A549 (cell line): ENCODE measurements around the gene SHBG.

Experiments
- CEBPB ChIP-seq, 2 experiments: fragments of >200 bp in 1 of 2; sonication (Bioruptor Twin) in 1 of 2; formaldehyde crosslinking in 1 of 2; IDR thresholded peaks; 2 replicates each; pipeline ENCODE4 v1.6.1; 2012 to 2016
- CTCF ChIP-seq: fragments of >200 bp; sonication (Bioruptor Twin); formaldehyde crosslinking; IDR thresholded peaks from 3 replicates; pipeline ENCODE4 v1.5.1; 2016
- EHMT2 ChIP-seq: fragments of 200-600 bp; sonication (generic); IDR thresholded peaks from 2 replicates; pipeline ENCODE4 v1.6.1; 2016; ENCODE audit warnings: antibody characterized with exemption, low read depth, mild to moderate bottlenecking, moderate library complexity
- EP300 ChIP-seq, 2 experiments: fragments of >200 bp; sonication (Bioruptor Twin); formaldehyde crosslinking; IDR thresholded peaks; 2 replicates in 1 of 2; 3 replicates in 1 of 2; pipeline ENCODE4 v1.6.1; 2016 to 2017
- KDM5A ChIP-seq: fragments of 200-600 bp; sonication (generic); IDR thresholded peaks from 2 replicates; pipeline ENCODE4 v1.6.1; 2016; ENCODE audit warnings: antibody characterized with exemption, mild to moderate bottlenecking
- POLR2A ChIP-seq: IDR thresholded peaks from 2 replicates; pipeline ENCODE4 v1.6.1; 2012; ENCODE audit warnings: mild to moderate bottlenecking, low read length
- RARB ChIP-seq: fragments of 250-450 bp; sonication (Bioruptor Pico); IDR thresholded peaks from 2 replicates; pipeline ENCODE4 v1.8.0; 2021; ENCODE audit warnings: mild to moderate bottlenecking, moderate library complexity
- REST ChIP-seq: fragments of 200-600 bp; sonication (generic); IDR thresholded peaks from 2 replicates; pipeline ENCODE4 v1.6.1; 2016; ENCODE audit warnings: antibody characterized with exemption, mild to moderate bottlenecking, moderate library complexity
- RFX5 ChIP-seq: fragments of 450-650 bp; IDR thresholded peaks from 2 replicates; pipeline ENCODE4 v1.7.1; 2014; ENCODE audit warnings: antibody characterized with exemption, mild to moderate bottlenecking, moderate library complexity

- no peak for TF ChIP-seq CTCF
- TF ChIP-seq POLR2A, result no peak
- TF ChIP-seq EP300 (IDR thresholded peaks at IDR 0.05), result no peak
- TF ChIP-seq RFX5, result no peak
- no peak for TF ChIP-seq EHMT2
- TF ChIP-seq CEBPB (IDR thresholded peaks at IDR 0.05), result no peak
- no peak for TF ChIP-seq RARB (CRISPR knock-in tag)
- TF ChIP-seq REST, result no peak
- no peak for TF ChIP-seq KDM5A
Measured at GRCh38 chr17:7668482-7668881, 38.5 kb downstream of the SHBG start.
